ENCODE data around the gene IYD.

GRCh38 chr6:150370112-150370511 is 1.3 kb downstream of the IYD start:
- no peak for TF ChIP-seq CTCF (IDR thresholded peaks at IDR 0.05)
- TF ChIP-seq POLR2AphosphoS5 (IDR thresholded peaks at IDR 0.05; ENCODE audit: low read depth, low read length), result no peak
- TF ChIP-seq GABPA (IDR thresholded peaks at IDR 0.05; ENCODE audit: low read depth), result no peak
- no peak for TF ChIP-seq RCOR1 (IDR thresholded peaks at IDR 0.05; ENCODE audit: low read length)
- TF ChIP-seq EP300 (IDR thresholded peaks at IDR 0.05; ENCODE audit: borderline replicate concordance in 1 of 2, low read depth in 1 of 2, low read length in 1 of 2), result no peak
- no peak for TF ChIP-seq JUND (IDR thresholded peaks at IDR 0.05)
- TF ChIP-seq RXRA (IDR thresholded peaks at IDR 0.05; ENCODE audit: borderline replicate concordance, low read depth), result no peak
- no peak for TF ChIP-seq REST (IDR thresholded peaks at IDR 0.05; ENCODE audit: low read depth, low read length)
- TF ChIP-seq SMC3 (IDR thresholded peaks at IDR 0.05; ENCODE audit: low read depth, low read length), result no peak
- no peak for TF ChIP-seq USF1 (IDR thresholded peaks at IDR 0.05; ENCODE audit: borderline replicate concordance, low read depth)
